NB4 (cell line): ENCODE results near the gene ARID3B.
"Not testable (repeated sequence)": the region's sequence is repeated elsewhere in the genome, so short reads cannot be mapped to it uniquely, and the experiment has no call there.

Experiments
- DNase-seq: peaks from one replicate; pipeline ENCODE4 v3.0.0; 2010; ENCODE audit warnings: low read depth
- H3K4me3 ChIP-seq: one replicate; pipeline ENCODE4 v1.5.1; 2011; ENCODE audit warnings: mild to moderate bottlenecking, low read depth, low read length, moderate library complexity
- MYC ChIP-seq: IDR thresholded peaks from 2 replicates; pipeline ENCODE4 v1.6.1; 2011; ENCODE audit warnings: low read depth, low read length
- POLR2A ChIP-seq: IDR thresholded peaks from 2 replicates; pipeline ENCODE4 v1.6.1; 2011; ENCODE audit warnings: mild to moderate bottlenecking; ENCODE audit not compliant: insufficient read length; ENCODE audit errors: extremely low read depth
- TF ChIP-seq, protein P1 (sequence below): IDR thresholded peaks from one replicate; pipeline ENCODE4 v1.5.1; 2012; ENCODE audit warnings: low read depth, low read length
- TF ChIP-seq, protein P2 (sequence below): IDR thresholded peaks from 2 replicates; pipeline ENCODE4 v1.6.1; 2011; ENCODE audit warnings: low read depth, low read length

The ARID3B gene

DNA sequence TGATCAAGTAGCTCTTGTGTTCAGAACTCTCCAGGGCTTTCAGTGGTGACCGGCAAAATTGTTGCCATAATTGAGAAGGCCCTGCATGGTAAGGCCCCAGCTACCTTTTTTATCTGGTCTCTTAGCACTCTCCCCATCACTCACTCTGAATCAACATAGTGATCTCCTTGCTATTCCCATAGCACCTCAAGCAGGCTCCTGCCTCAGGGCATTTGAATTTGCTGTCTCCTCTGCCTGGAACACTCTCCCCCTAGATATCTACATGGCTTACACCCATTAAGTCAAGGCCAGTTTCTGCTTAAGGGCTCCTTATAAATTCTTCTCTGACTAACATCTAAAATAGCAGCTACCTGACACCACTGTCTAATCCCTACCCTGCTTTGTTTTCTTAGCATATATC is 3.3 kb upstream of the ARID3B start:
- no peak for DNase-seq
- TF ChIP-seq, protein P1, sequence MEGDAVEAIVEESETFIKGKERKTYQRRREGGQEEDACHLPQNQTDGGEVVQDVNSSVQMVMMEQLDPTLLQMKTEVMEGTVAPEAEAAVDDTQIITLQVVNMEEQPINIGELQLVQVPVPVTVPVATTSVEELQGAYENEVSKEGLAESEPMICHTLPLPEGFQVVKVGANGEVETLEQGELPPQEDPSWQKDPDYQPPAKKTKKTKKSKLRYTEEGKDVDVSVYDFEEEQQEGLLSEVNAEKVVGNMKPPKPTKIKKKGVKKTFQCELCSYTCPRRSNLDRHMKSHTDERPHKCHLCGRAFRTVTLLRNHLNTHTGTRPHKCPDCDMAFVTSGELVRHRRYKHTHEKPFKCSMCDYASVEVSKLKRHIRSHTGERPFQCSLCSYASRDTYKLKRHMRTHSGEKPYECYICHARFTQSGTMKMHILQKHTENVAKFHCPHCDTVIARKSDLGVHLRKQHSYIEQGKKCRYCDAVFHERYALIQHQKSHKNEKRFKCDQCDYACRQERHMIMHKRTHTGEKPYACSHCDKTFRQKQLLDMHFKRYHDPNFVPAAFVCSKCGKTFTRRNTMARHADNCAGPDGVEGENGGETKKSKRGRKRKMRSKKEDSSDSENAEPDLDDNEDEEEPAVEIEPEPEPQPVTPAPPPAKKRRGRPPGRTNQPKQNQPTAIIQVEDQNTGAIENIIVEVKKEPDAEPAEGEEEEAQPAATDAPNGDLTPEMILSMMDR: no peak
- no peak overlapping the region for H3K4me3 ChIP-seq

GRCh38 chr15:74539521-74539920 is 1.5 kb upstream of the ARID3B start:
- H3K4me3 ChIP-seq: peak overlapping the region; percentile 92

GRCh38 chr15:74540161-74540760 is 759 bp upstream of the ARID3B start:
- peak overlapping the region; percentile 92 for H3K4me3 ChIP-seq
- peak; percentile 44 for DNase-seq
- TF ChIP-seq, protein P1: no peak
- TF ChIP-seq MYC (no peak), POLR2A (no peak)
- TF ChIP-seq, protein P2, sequence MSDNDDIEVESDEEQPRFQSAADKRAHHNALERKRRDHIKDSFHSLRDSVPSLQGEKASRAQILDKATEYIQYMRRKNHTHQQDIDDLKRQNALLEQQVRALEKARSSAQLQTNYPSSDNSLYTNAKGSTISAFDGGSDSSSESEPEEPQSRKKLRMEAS: 0 out of 2 replicates have a peak, but pooled peaks have one; percentile 12

More at GRCh38 chr15:74539521-74539920, 1.5 kb upstream of the ARID3B start:
- not testable (repeated sequence) for DNase-seq

GRCh38 chr15:74541494-74542165 is 610 bp downstream of the ARID3B start:
- TF ChIP-seq POLR2A: no peak
- TF ChIP-seq MYC: peak; percentile 76
- TF ChIP-seq, protein P2: peak; percentile 75
- TF ChIP-seq, protein P1: no peak
- H3K4me3 ChIP-seq: peak overlapping the region; percentile 74
- DNase-seq: peak; percentile 93

DNA sequence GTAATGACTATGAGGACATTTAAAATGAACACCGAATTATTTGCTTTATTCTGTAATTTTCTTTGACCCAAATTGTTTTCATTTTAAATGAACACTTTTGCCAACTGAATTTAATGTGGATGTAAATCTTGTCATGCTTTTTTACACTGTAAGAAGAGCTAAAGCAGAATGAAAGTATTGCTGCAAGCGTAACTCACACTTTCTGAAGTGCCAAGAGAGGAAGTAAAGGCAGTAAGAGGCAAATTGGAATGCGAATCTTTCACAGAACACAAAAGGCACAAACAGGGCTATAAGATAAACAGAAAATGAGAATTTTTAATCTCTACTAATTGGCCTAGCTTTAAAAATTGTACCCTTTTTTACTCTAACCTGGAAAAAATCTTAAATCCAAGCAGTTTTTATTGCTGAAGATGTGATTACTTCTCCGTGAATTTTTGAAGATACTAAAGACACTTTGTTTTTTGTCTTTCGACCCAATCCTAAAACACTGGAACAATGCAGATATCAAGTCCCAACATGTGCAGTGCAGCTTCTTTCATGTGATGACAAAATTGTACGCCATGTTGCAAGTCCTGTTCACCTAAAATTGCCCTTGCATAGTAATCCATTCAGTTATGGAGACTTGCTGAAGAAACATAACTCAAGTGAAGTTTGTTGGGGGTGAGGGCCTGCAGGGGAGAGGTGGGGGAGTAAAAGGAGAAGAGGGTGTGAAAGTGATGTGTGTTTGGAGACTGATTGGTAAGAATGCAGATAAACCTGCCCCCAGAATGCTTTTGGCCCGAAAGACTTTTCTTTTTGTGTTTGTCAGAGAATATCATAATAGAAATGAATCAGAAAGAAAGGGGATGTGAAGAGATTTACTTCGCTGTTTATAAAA is 1.4 kb downstream of the ARID3B start:
- TF ChIP-seq, protein P2: no peak
- TF ChIP-seq, protein P1: no peak
- no peak for TF ChIP-seq POLR2A
- TF ChIP-seq MYC: no peak; the same call in 1 of the 2 replicates
- DNase-seq: peak; percentile 37

GRCh38 chr15:74543043-74543422 is 2.0 kb downstream of the ARID3B start:
- no peak overlapping the region for H3K4me3 ChIP-seq
- TF ChIP-seq, protein P2: no peak
- DNase-seq: no peak

More for the DNA sequence above, 1.4 kb downstream of the ARID3B start:
- peak overlapping the region; percentile 74 for H3K4me3 ChIP-seq
